NCI-H774 (cell line): ENCODE measurements around the gene TKTL1.
"Not testable (repeated sequence)": the region's sequence is repeated elsewhere in the genome, so short reads cannot be mapped to it uniquely, and the experiment has no call there.

Experiments used
- DNase-seq: peaks from one replicate; lab custom pipeline; 2025; lab: John Stamatoyannopoulos, UW

TKTL1 gene

GRCh38 chrX:154343620-154344019 lies 48.0 kb downstream of the TKTL1 start:
- not testable (repeated sequence) for DNase-seq

DNA sequence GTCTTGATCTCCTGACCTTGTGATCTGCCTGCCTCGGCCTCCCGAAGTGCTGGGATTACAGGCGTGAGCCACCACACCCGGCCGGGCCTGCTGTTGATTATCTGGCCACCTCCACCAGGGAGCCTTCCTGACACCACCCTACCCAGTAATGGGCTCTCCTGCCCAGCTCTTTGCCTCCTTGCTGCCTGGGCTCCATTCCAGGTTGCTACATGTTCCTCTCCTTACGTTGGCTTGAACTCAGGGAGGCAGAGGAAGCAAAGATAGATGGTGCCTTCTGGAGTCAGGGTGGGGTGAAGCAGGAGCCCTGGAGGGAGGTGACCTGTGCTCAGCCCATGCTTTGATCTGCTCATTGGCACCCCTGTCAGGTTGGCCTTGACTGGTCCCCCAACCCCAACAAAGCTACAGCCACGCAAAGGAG lies 52.5 kb downstream of the TKTL1 start:
- no peak for DNase-seq

DNA sequence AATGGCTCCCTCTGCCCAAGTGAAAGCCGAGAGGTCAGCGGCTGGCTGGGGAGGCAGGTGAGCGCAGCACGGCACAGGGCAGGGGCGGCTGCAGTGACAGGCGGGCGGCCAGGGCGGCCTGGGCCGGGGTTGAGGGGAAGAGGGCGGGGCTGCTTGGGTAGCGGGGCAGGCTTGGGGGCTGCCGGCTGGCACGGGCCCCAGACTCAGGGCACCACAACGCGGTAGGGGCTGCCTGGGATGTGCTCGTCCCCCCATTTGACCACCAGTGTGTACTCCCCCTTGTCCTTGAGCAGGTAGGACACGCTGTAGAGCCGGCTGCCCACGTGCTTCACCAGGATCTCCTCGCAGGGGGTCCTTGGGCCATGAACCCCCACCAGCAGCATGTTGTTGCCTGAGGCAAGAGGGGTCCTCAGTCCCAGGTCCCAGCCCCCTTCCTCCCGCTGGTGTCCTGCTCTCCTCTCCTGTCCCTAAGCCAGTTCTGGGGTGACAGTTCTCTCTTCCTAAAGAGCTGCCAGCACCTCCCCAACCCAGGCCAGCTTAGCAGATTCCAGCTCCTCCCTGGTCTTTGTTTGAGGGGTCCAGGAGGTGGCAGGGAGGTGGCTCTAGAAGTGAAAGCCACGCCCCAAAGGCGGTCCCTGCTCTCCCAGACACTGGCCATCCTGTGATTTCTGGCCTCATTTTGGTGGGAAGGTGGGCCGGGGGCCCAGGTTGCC lies 53.2 kb downstream of the TKTL1 start:
- no peak for DNase-seq

GRCh38 chrX:154349359-154349935 lies 53.9 kb downstream of the TKTL1 start:
- no peak for DNase-seq

DNA sequence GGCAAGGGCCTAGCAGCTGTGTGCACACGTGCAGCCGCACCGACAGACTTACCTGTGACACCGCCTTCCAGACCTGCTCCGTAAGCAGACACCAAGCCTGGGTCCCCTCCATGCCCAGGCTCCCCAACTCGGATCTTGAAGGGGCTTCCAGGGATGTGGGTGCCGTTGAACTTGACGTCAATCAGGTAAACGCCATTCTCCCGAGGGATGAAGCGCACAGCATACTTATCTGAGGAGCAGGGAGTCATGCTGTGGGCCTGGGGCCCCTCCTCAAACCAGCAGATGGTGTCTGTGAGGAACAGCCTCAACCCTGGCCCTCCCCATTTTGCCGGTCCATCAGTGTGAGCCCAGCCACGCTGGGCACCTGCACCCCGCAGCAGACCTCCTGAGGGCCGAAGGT lies 54.4 kb downstream of the TKTL1 start:
- no peak for DNase-seq

- no peak for DNase-seq
Observed at GRCh38 chrX:154350429-154351182, 55.0 kb downstream of the TKTL1 start.

DNA sequence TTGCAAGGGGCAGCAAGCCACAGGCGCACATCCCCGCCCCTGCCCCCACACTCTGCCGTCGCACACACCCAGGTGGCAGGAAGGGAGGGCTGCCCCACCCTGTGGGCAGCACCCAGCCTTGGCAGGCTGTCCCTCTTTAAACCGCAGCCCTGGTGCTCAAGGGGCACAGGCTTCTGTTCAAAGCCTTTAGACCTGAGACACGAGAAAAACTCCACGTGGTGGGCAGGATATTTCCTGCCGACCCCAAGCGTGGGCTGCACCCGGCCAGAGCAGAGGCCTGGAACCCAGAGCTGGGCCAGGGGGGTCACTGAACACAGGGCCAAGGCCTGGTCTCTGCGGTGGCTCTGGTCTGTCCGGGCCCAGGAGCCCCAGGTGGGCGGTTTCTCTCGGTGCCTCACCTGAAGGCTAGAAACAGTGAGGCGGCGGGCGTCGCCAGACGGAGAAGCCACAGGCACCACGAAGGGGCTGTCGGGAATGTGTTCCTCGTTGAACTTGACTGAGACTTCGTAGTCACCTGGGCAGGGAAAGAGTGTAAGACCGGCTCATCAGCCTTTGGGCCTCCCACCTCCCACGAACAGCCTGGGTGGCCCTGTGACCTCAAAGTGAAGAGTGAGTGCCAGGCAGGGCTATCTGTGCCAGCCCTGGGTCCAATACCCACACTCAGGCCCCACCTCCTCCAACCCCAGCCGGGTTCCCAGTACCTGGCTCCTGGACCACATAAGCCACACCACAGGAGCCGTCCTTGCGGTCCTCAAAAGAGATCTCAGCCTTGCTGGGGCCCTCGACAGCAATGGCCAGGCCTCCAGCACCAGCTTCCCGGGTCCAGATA lies 55.8 kb downstream of the TKTL1 start:
- DNase-seq: no peak

DNA sequence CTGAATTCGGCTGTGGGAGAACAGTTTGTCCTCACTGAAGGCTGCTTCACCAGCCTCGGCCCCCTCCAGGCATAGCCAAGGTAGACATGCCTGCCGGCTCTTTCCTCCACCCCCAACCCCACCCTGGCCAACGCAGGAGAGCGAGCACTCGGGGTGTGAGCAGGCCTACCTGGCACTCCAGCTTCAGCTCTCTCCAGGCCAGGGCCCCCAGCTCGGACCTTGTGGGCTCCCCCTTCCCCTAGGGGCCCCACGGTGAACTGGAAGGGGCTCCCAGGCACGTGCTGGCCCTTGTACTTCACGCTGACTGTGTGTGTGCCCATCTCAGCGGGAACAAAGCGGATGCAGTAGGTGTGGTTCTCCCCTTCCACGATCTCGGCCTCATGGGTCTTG lies 56.4 kb downstream of the TKTL1 start:
- no peak for DNase-seq

DNA sequence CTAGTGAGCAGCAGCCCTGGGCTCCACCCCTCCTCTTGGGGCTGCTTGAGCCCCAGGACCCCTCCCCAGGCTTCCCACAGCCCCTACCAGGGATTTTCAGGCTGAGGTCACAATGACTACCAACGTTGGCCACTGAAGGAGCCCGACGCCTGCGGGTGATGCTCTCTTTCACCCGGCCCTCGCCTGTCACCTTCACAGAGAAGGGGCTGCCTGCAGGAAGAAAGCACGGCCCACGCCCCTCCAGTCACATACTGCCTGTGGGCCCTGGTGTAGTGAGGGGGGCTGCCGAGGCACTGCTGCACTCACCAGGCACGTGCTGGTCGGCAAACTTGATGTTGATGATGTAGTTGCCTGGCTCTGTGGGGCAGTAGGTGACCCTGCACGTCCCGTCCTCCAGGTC lies 56.9 kb downstream of the TKTL1 start:
- no peak for DNase-seq

GRCh38 chrX:154353172-154353843 lies 57.7 kb downstream of the TKTL1 start:
- no peak for DNase-seq

GRCh38 chrX:154354013-154354412 lies 58.4 kb downstream of the TKTL1 start:
- no peak for DNase-seq

DNA sequence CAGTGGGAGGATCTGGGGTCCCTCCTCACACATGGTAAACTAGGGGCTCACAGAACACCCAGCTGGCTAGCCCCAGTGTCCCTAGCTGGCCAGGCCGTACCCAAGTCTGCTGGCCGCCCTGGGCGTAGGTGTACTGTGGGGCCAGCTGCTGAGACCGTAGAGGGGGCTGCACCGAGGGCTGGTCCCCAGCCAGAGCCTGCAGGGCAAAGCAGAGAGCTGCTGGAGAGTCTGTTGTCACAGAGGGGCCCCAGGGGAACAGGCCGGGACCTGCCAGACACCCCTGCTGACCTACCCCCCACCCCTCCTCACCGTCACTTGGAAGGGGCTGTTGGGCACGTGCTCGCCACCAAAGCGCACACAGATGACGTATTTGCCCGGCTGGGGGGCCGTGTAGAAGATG lies 58.9 kb downstream of the TKTL1 start:
- DNase-seq: no peak

GRCh38 chrX:154355094-154355775 lies 59.6 kb downstream of the TKTL1 start:
- DNase-seq: no peak

DNA sequence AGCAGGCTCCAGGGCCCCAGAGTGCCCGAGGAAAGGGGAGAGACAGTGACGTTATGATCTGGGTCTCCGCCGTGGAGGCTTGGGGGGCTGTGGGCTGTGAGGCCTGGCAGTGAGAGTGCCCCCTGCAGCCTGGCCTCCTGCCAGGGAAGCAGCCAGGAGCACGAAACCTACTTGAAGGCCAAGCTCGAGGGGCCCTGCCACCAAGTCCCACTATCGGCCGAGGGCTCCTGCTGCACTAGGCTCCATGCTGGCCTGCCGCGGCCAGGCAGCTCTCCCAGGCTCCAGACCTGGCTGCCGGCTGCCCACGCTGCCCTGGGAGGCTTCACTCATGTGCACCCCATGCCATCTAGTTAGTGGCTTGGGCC lies 60.2 kb downstream of the TKTL1 start:
- DNase-seq: no peak

- no peak for DNase-seq
Observed at GRCh38 chrX:154356596-154356995, 61.0 kb downstream of the TKTL1 start.

DNA sequence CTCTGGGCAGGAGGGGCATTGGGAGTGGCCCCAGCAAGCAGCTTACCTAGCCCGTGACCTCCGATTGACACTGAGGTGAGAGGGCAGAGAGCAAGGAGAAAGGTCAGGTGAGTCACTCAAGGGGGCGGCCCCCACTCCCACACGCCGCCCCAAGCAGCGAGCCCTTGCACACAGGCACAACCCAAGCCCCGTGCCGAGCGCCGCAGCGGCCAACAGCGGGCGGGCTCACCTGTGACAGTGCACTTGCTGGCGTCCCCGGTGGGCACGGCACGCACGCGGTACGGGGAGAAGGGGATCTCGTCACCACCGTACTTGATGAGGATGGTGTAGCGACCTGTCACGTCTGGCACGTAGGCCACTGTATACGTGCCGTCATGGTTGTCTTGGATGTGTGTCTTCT lies 61.6 kb downstream of the TKTL1 start:
- no peak for DNase-seq

DNA sequence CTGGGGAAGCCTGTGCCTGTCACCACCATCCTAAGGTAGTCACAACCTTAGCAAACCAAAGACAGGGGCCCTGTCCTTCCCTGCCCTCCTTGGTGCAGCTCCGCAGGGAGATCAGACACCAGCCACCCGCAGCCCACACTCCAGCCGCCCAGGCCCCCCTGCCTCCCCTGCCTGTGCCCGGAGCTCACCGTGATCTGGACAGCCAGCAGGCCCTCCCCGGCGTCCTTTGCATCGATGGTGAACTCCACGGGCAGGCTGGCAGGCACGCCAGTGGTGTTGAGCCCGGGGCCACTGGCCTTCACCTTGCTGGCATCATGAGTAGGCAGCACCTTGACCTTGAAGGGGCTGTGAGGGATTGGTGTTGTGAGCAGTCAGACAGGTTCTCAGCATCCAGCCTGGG lies 62.4 kb downstream of the TKTL1 start:
- no peak for DNase-seq

- DNase-seq: no peak
Observed at GRCh38 chrX:154358829-154359228, 63.2 kb downstream of the TKTL1 start.

DNA sequence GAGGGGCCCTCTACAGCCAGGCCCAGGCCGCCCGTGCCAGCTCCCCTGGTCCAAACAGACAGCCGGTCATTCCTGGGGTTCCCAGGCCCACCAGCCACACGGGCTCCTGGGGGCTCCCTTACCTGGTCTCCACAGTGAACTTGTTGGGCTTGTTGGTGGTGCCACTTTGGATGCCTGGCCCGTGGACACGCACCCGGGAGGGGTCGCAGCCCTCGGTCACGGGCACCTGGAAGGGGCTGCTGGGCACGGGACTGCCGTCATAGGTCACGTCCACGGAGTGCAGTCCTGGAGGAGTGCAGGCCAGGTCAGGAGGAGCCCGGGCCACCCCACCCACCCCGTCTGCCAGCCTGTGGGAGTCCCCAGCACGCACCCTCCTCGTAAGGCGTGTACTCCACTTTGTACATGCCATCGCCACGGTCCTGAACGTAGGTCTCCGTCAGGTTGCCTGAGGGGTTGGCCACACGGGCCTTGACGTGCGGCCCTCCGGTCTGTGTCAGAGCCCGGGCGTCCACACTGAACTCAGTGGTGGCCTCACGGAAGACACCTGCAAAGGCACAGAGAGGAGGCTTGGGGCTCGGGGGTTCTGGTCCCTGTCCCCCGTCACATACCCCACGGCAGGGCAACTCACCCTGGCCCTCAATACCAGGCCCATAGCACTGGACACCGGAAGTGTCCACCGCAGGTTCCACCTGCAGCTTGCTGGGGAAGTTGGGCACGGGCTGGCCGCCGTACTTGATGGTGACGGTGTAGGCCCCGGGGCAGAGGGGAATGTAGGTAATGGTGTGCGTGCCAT lies 64.0 kb downstream of the TKTL1 start:
- no peak for DNase-seq

DNA sequence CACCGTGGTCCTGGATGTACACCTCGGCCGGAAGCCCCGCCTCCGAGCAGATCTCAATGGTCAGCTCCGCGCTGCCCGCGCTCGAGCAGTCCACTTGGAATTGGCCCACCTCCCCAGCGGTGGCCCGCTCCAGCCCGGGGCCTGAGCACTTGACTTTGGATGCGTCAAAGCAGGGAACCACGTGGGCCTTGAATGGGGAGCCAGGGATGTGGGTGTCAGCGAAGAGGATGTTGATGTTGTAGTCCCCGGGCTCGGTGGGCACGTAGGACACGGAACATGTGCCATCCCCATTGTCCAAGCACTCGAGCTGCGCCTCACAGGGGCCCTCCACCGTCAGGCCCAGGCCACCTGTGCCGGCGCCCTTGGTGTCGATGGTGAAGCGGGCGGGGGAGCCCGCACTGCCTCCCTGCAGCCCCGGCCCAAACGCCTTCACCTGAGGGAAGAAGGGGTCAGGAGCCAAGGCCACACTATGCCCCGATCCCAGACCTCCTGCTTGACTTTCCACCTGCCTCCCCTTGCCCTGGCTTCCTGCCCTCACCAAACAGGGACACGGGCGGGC lies 64.6 kb downstream of the TKTL1 start:
- DNase-seq: no peak
